Osteoblast (primary cell): ENCODE data around the gene RAC2. TPM values are rescaled to one million over a fixed set of nuclear protein-coding genes. Genes with fewer than 3 reads are reported as not detected.

Experiments
- DNase-seq: peaks from one replicate; pipeline ENCODE4 v3.0.0; 2011; ENCODE audit warnings: low spot score, mixed read lengths; ENCODE audit not compliant: insufficient read length; ENCODE audit errors: missing footprints
- H2AFZ ChIP-seq: 2 replicates; pipeline ENCODE4 v1.6.0; 2011; ENCODE audit warnings: mild to moderate bottlenecking, low read length
- H3K27ac ChIP-seq: 2 replicates; pipeline ENCODE4 v1.5.1; 2011; ENCODE audit warnings: mild to moderate bottlenecking, low read depth, low read length, moderate library complexity
- H3K27me3 ChIP-seq: 2 replicates; pipeline ENCODE4 v1.6.0; 2012; ENCODE audit warnings: mild to moderate bottlenecking, control low read depth, inconsistent platforms, low read length, moderate library complexity; ENCODE audit not compliant: insufficient read depth
- H3K36me3 ChIP-seq: 2 replicates; pipeline ENCODE4 v1.5.1; 2011; ENCODE audit warnings: mild to moderate bottlenecking, low read length, control low read depth, moderate library complexity; ENCODE audit not compliant: insufficient read depth
- H3K4me1 ChIP-seq: 2 replicates; pipeline ENCODE4 v1.5.1; 2011; ENCODE audit warnings: mild to moderate bottlenecking, low read length, control low read depth, moderate library complexity; ENCODE audit not compliant: insufficient read depth
- H3K4me2 ChIP-seq: 2 replicates; pipeline ENCODE4 v1.6.0; 2011; ENCODE audit warnings: mild to moderate bottlenecking, low read length; ENCODE audit not compliant: insufficient read depth
- H3K4me3 ChIP-seq: fragments of 200-600 bp; sonication (generic); 3 replicates; pipeline ENCODE4 v1.5.1; 2012; ENCODE audit warnings: mild to moderate bottlenecking, low read length, inconsistent platforms; ENCODE audit not compliant: insufficient read depth
- H3K79me2 ChIP-seq: 2 replicates; pipeline ENCODE4 v1.6.0; 2012; ENCODE audit warnings: mild to moderate bottlenecking, low read length, control low read depth, inconsistent platforms; ENCODE audit not compliant: insufficient read depth
- H3K9me3 ChIP-seq: 2 replicates; pipeline ENCODE4 v1.5.1; 2011; ENCODE audit warnings: low read depth, low read length, control low read depth
- H4K20me1 ChIP-seq: 2 replicates; pipeline ENCODE4 v1.6.0; 2012; ENCODE audit warnings: mild to moderate bottlenecking, low read length, control low read depth; ENCODE audit not compliant: insufficient read depth
- total RNA-seq: library from RNA; depleted of rRNA; stranded (reverse); fragments of >200 nt; gene quantifications from 2 replicates; pipeline ENCODE4 v1.2.3, GENCODE V29; 2012
- TF ChIP-seq, protein P1 (sequence below): IDR thresholded peaks from 2 replicates; pipeline ENCODE4 v1.5.1; 2011; ENCODE audit warnings: mild to moderate bottlenecking, low read depth, low read length, moderate library complexity; ENCODE audit errors: extremely low read depth

Gene RAC2
- total RNA-seq, 1 donor: 14.5 TPM

DNA sequence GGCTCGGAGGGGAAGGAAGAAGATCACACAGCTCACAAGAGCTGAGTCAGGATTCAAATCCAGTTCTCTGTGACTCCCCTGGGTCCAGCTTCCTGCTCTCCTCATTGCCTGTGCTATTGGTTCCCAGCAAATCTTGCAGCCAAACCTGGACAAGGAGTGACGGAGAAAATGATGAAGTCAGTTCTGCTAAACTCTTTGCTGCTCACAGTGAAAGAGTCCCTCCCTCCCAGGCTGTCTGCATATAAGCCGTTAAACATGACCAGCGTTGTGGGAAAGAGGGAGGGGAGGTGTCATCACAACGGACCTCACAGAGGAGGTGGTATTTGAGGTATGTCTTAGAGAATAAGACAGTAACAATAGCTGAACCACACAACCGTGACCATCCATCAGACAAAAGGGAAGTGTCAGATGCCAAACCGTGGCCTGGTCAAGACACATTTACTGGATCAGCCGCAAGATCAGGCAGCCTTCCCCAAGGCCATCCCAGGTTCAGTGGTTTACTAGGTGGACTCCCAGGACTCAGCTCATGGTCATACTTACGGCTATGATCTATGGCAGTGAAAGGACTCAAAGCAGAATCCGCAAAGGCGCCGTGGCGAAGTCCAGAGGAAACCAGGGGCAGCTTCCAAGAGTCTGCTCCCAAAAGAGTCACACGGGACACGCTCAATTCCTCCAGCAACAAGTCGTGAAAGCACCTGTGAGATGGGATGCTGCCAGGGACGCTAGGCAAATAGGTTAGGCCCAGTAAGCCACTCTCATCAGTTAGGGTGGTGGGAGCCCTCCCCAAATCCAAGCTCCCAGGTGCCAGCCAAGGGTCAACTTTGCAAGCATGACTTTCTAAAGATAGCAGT lies 35.5 kb upstream of the RAC2 start:
- Histone ChIP-seq H3K4me1 (no peaks in the 10 kb centered on the region), H3K27me3 (no peaks in the 10 kb centered on the region), H3K4me2 (no peak overlapping the region), H3K9me3 (no peaks in the 10 kb centered on the region), H4K20me1 (no peaks in the 10 kb centered on the region), H2AFZ (no peak overlapping the region), H3K36me3 (no peaks in the 10 kb centered on the region), H3K79me2 (no peaks in the 10 kb centered on the region), H3K4me3 (no peak overlapping the region), H3K27ac (no peak overlapping the region)
- peak; percentile 77 for DNase-seq
- TF ChIP-seq, protein P1, sequence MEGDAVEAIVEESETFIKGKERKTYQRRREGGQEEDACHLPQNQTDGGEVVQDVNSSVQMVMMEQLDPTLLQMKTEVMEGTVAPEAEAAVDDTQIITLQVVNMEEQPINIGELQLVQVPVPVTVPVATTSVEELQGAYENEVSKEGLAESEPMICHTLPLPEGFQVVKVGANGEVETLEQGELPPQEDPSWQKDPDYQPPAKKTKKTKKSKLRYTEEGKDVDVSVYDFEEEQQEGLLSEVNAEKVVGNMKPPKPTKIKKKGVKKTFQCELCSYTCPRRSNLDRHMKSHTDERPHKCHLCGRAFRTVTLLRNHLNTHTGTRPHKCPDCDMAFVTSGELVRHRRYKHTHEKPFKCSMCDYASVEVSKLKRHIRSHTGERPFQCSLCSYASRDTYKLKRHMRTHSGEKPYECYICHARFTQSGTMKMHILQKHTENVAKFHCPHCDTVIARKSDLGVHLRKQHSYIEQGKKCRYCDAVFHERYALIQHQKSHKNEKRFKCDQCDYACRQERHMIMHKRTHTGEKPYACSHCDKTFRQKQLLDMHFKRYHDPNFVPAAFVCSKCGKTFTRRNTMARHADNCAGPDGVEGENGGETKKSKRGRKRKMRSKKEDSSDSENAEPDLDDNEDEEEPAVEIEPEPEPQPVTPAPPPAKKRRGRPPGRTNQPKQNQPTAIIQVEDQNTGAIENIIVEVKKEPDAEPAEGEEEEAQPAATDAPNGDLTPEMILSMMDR: no peak

DNA sequence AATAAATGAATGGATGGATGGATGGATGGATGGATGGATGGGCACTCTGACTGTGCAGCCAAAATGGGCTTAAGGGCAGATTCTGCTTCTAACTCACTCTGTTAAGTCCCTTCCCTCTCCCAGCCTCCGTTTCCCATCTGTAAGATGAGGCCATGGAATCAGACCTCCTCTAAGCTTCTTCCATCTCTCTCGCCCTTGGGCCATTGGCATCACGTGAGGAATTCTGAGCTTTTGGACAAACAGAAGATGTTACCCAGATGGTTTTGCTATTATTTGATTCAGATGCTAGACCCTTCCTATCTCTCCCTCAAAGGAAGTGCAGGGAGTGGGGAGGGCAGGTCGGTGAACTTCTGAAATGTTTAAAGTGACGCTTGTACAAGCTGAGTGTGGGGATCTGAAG lies 34.2 kb upstream of the RAC2 start:
- Histone ChIP-seq H2AFZ (no peak overlapping the region), H3K9me3 (no peaks in the 10 kb centered on the region), H3K4me2 (no peak overlapping the region), H3K79me2 (no peaks in the 10 kb centered on the region), H3K4me1 (peaks cover 5% of the 10 kb centered on the region), H4K20me1 (no peaks in the 10 kb centered on the region), H3K27me3 (no peaks in the 10 kb centered on the region), H3K36me3 (no peaks in the 10 kb centered on the region), H3K4me3 (no peak overlapping the region), H3K27ac (no peak overlapping the region)
- TF ChIP-seq, protein P1: no peak
- no peak for DNase-seq

GRCh38 chr22:37277384-37277783 lies 33.3 kb upstream of the RAC2 start:
- no peaks in the 10 kb centered on the region for H3K9me3 ChIP-seq
- no peaks in the 10 kb centered on the region for H3K79me2 ChIP-seq
- DNase-seq: peak; percentile 64
- H3K27me3 ChIP-seq: no peaks in the 10 kb centered on the region
- peaks cover 13% of the 10 kb centered on the region for H3K4me1 ChIP-seq
- H3K36me3 ChIP-seq: no peaks in the 10 kb centered on the region
- H3K4me2 ChIP-seq: no peak overlapping the region
- no peaks in the 10 kb centered on the region for H4K20me1 ChIP-seq
- H2AFZ ChIP-seq: no peak overlapping the region
- TF ChIP-seq, protein P1: no peak
- no peak overlapping the region for H3K4me3 ChIP-seq
- H3K27ac ChIP-seq: no peak overlapping the region

GRCh38 chr22:37276776-37277175 lies 32.7 kb upstream of the RAC2 start:
- Histone ChIP-seq H4K20me1 (no peaks in the 10 kb centered on the region), H3K4me2 (no peak overlapping the region), H3K4me1 (peaks cover 19% of the 10 kb centered on the region), H3K9me3 (no peaks in the 10 kb centered on the region), H3K27me3 (no peaks in the 10 kb centered on the region), H3K36me3 (no peaks in the 10 kb centered on the region), H3K79me2 (no peaks in the 10 kb centered on the region), H3K4me3 (no peak overlapping the region), H3K27ac (no peak overlapping the region), H2AFZ (no peak overlapping the region)
- TF ChIP-seq, protein P1: no peak
- peak; percentile 86 for DNase-seq
